ENCODE results near the gene IHH. TPM values are rescaled to one million over a fixed set of nuclear protein-coding genes. Genes with fewer than 3 reads are reported as not detected.

The IHH gene
- total RNA-seq, 2 experiments from 2014 or later: not detected

GRCh38 chr2:219106251-219106650 lies 45.5 kb upstream of the IHH start:
- TF ChIP-seq CTCF (IDR thresholded peaks at IDR 0.05): no peak
- Mint-ChIP-seq H3K36me3 (ENCODE audit: low read depth) (peaks cover 16% of the 10 kb centered on the region), H3K27me3 (no peaks in the 10 kb centered on the region), H3K4me3 (no peak overlapping the region), H3K4me1 (ENCODE audit: low read depth) (peaks cover 35% of the 10 kb centered on the region), H3K27ac (no peak overlapping the region), H3K9me3 (no peaks in the 10 kb centered on the region)
- ATAC-seq (ENCODE audit: poor library complexity) (no peak), DNase-seq (no peak)
- Histone ChIP-seq H3K4me3 (ENCODE audit: low read length) (no peak overlapping the region), H3K27me3 (ENCODE audit: control insufficient read depth in 1 of 2, insufficient read depth in 2 of 2, low read length in 2 of 2) (no peaks in the 10 kb centered on the region), H3K36me3 (ENCODE audit: insufficient read depth, low read length) (peaks cover 5% of the 10 kb centered on the region), H3K9me3 (ENCODE audit: control insufficient read depth in 1 of 2, insufficient read depth in 1 of 2, low read length in 2 of 2) (no peaks in the 10 kb centered on the region), H3K27ac (ENCODE audit: low read depth in 1 of 2, low read length in 2 of 2) (no peak overlapping the region), H3K4me1 (ENCODE audit: insufficient read depth, low read length) (peaks cover 5% of the 10 kb centered on the region)
- CTCF ChIA-PET: no interaction called here
- intact Hi-C loops (cut with DNase I, micrococcal nuclease): no loop called here
- POLR2A ChIA-PET: no interaction called here

- peaks cover 13% of the 10 kb centered on the region for H3K36me3 ChIP-seq (ENCODE audit: insufficient read depth, low read length)
- no peaks in the 10 kb centered on the region for H3K27me3 ChIP-seq (ENCODE audit: control insufficient read depth in 1 of 2, insufficient read depth in 2 of 2, low read length in 2 of 2)
- Mint-ChIP-seq H3K27me3 (no peaks in the 10 kb centered on the region), H3K4me1 (ENCODE audit: low read depth) (peaks cover 28% of the 10 kb centered on the region), H3K9me3 (no peaks in the 10 kb centered on the region), H3K27ac (no peak overlapping the region), H3K4me3 (no peak overlapping the region), H3K36me3 (ENCODE audit: low read depth) (peaks cover 11% of the 10 kb centered on the region)
- no peak overlapping the region for H3K4me3 ChIP-seq (ENCODE audit: low read length)
- H3K4me1 ChIP-seq (ENCODE audit: insufficient read depth, low read length): peaks cover 2% of the 10 kb centered on the region
- ATAC-seq (ENCODE audit: poor library complexity): peak; percentile 46
- TF ChIP-seq CTCF (IDR thresholded peaks at IDR 0.05): peak; percentile 57
- peak in 3 of 14 experiments; percentile 28 to 59 (median 58) for DNase-seq
- no peak overlapping the region for H3K27ac ChIP-seq (ENCODE audit: low read depth in 1 of 2, low read length in 2 of 2)
- CTCF ChIA-PET: interaction anchor here (1.2 to 1.6 kb wide), 5 partner anchors 12 to 46 kb away, joined by 3 to 5 read pairs (median 3); no protein-coding TSS in a partner anchor
- POLR2A ChIA-PET: no interaction called here
- intact Hi-C loops (cut with DNase I, micrococcal nuclease): no loop called here
- H3K9me3 ChIP-seq (ENCODE audit: control insufficient read depth in 1 of 2, insufficient read depth in 1 of 2, low read length in 2 of 2): no peaks in the 10 kb centered on the region
Observed at GRCh38 chr2:219104107-219105035, 43.6 kb upstream of the IHH start.

- no peak for TF ChIP-seq CTCF (IDR thresholded peaks at IDR 0.05)
- H3K4me3 Mint-ChIP-seq: no peak overlapping the region
- POLR2A ChIA-PET: no interaction called here
Observed at GRCh38 chr2:219099329-219099728, 38.6 kb upstream of the IHH start.

More at GRCh38 chr2:219099329-219099728, 38.6 kb upstream of the IHH start:
- intact Hi-C loops (cut with DNase I, micrococcal nuclease): no loop called here
- Mint-ChIP-seq H3K4me1 (ENCODE audit: low read depth) (peaks cover 4% of the 10 kb centered on the region), H3K36me3 (ENCODE audit: low read depth) (peaks cover 12% of the 10 kb centered on the region), H3K27ac (no peak overlapping the region), H3K27me3 (no peaks in the 10 kb centered on the region), H3K9me3 (no peaks in the 10 kb centered on the region)
- CTCF ChIA-PET: no interaction called here
- no peak for DNase-seq
- no peak overlapping the region for H3K27ac ChIP-seq (ENCODE audit: low read depth in 1 of 2, low read length in 2 of 2)
- H3K36me3 ChIP-seq (ENCODE audit: insufficient read depth, low read length): peaks cover 28% of the 10 kb centered on the region
- ATAC-seq (ENCODE audit: poor library complexity): no peak
- no peaks in the 10 kb centered on the region for H3K4me1 ChIP-seq (ENCODE audit: insufficient read depth, low read length)
- no peaks in the 10 kb centered on the region for H3K9me3 ChIP-seq (ENCODE audit: control insufficient read depth in 1 of 2, insufficient read depth in 1 of 2, low read length in 2 of 2)
- no peaks in the 10 kb centered on the region for H3K27me3 ChIP-seq (ENCODE audit: control insufficient read depth in 1 of 2, insufficient read depth in 2 of 2, low read length in 2 of 2)
- H3K4me3 ChIP-seq (ENCODE audit: low read length): no peak overlapping the region
